Body of pancreas (tissue), 4 donors: ENCODE results near the gene SLC17A2. TPM values are rescaled to one million over a fixed set of nuclear protein-coding genes. Genes with fewer than 3 reads are reported as not detected.

Experiments used
- ATAC-seq: fragments of 150-250 bp; one replicate; pipeline ENCODE4 v1.9.1; 2016
- DNase-seq, 4 donors: peaks; one replicate each; pipeline ENCODE4 v3.0.0-alpha.2; 2019
- H3K27ac ChIP-seq, 4 donors: fragments of 200-600 bp; sonication (generic); 1 replicate in 3 of 4; 2 replicates in 1 of 4; pipeline versions ENCODE4 v1.5.1 to v1.6.1; 2016 to 2019; ENCODE audit warnings: mild to moderate bottlenecking in 1 of 4, mixed read lengths in 1 of 4, moderate library complexity in 1 of 4
- H3K27me3 ChIP-seq, 2 donors: fragments of 200-600 bp; sonication (generic); one replicate each; pipeline ENCODE4 v1.6.0; 2016; ENCODE audit warnings: mild to moderate bottlenecking in 1 of 2
- H3K36me3 ChIP-seq, 2 donors: fragments of 200-600 bp; sonication (generic); replicated peaks in 1 of 2; 2 replicates each; pipeline ENCODE4 v1.5.1; 2016; ENCODE audit warnings: low read depth in 2 of 2; ENCODE audit not compliant: insufficient read depth in 1 of 2
- H3K4me1 ChIP-seq: fragments of 200-600 bp; sonication (generic); one replicate; pipeline ENCODE4 v1.6.0; 2016
- H3K4me3 ChIP-seq, 2 donors: fragments of 200-600 bp; sonication (generic); 1 replicate in 1 of 2; 2 replicates in 1 of 2; pipeline ENCODE4 v1.5.1; 2016 to 2019
- H3K9me3 ChIP-seq, 3 donors: fragments of 200-600 bp; sonication (generic); 1 replicate in 2 of 3; 2 replicates in 1 of 3; pipeline ENCODE4 v1.5.1; 2016
- POLR2A ChIP-seq, 3 donors: fragments of 450-650 bp; IDR thresholded peaks; one replicate each; pipeline ENCODE4 v1.6.1; 2016; ENCODE audit warnings: antibody characterized with exemption in 3 of 3, mild to moderate bottlenecking in 2 of 3
- WGBS, 2 donors: methylation state at CpG; one replicate each; pipeline ENCODE4 v1.1.5; 2017; 5-methylcytosine and 5-hydroxymethylcytosine counted together
- intact Hi-C: fragments of 100-400 bp; cut with DNase I; formaldehyde crosslinking; loops from one replicate; pipeline ENCODE4 v1.15.1; 2023
- total RNA-seq, 2 donors: library from RNA; depleted of rRNA; stranded (reverse); fragments of >200 nt; gene quantifications; one replicate each; pipeline ENCODE4 v1.1.0, GENCODE V29; 2016
- TF ChIP-seq, protein P1 (sequence below), 7 experiments: fragments of 450-650 bp in 4 of 7; fragments of 200-600 bp in 3 of 7; sonication (generic) in 3 of 7; IDR thresholded peaks; one replicate each; pipeline ENCODE4 v1.5.1; 2016 to 2019; ENCODE audit warnings: antibody characterized with exemption in 7 of 7

The SLC17A2 gene
- total RNA-seq, 2 donors from 2014 or later: not detected

DNA sequence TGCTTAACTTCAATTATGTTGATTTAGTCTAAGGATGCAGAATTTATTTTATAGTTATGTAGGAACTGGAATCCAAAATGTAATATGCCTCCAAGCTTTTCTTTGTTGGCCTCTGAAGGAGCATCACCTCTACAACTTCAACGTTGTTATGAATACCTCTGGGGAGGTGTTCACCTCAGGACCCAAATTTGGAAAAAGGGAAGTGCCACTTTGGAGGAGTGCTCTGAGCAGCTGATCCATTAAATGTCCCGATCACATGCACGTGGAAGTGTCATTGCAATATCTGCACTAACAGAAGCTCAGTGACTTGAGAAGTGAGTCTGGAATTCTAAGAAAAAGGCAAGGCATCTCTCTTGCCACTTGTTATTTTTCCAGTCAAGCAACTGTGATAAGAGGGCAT is 34.2 kb downstream of the SLC17A2 start:
- intact Hi-C loops: no loop called here
- Histone ChIP-seq H3K9me3 (no peaks in the 10 kb centered on the region), H3K4me3 (no peak overlapping the region), H3K27me3 (no peaks in the 10 kb centered on the region), H3K36me3 (no peaks in the 10 kb centered on the region), H3K4me1 (peaks cover 18% of the 10 kb centered on the region), H3K27ac (no peak overlapping the region)
- DNase-seq: no peak
- WGBS, 2 donors: 84 to 90% methylated on average over 3 of the region's 3 CpGs
- TF ChIP-seq POLR2A (IDR thresholded peaks at IDR 0.05): no peak
- TF ChIP-seq, protein P1, sequence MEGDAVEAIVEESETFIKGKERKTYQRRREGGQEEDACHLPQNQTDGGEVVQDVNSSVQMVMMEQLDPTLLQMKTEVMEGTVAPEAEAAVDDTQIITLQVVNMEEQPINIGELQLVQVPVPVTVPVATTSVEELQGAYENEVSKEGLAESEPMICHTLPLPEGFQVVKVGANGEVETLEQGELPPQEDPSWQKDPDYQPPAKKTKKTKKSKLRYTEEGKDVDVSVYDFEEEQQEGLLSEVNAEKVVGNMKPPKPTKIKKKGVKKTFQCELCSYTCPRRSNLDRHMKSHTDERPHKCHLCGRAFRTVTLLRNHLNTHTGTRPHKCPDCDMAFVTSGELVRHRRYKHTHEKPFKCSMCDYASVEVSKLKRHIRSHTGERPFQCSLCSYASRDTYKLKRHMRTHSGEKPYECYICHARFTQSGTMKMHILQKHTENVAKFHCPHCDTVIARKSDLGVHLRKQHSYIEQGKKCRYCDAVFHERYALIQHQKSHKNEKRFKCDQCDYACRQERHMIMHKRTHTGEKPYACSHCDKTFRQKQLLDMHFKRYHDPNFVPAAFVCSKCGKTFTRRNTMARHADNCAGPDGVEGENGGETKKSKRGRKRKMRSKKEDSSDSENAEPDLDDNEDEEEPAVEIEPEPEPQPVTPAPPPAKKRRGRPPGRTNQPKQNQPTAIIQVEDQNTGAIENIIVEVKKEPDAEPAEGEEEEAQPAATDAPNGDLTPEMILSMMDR (IDR thresholded peaks at IDR 0.05): no peak
- no peak for ATAC-seq

DNA sequence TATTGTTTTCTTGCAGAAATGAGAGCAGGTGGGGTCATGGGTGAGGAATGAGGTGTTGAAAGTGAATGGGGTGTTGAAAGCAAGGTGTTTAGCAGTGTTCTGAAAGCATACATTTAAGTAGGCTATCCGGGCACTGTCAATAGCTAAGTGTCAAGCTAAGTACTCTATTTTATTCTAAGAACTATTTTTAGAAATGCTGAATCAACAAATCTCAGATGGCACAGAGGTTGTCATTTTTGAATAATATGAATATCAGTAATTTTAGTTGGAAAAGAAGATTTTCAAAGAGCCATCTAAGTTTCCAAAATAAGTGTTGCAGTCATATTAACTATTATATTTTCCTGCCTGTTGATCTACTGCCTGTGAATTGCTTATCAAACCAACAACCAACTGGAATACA is 34.7 kb downstream of the SLC17A2 start:
- DNase-seq: no peak
- Histone ChIP-seq H3K4me1 (peaks cover 17% of the 10 kb centered on the region), H3K4me3 (no peak overlapping the region), H3K27ac (no peak overlapping the region), H3K9me3 (no peaks in the 10 kb centered on the region), H3K36me3 (no peaks in the 10 kb centered on the region), H3K27me3 (no peaks in the 10 kb centered on the region)
- WGBS, 2 donors: 90 to 91% methylated on average over 1 of the region's 1 CpG
- ATAC-seq: no peak
- intact Hi-C loops: no loop called here
- TF ChIP-seq POLR2A (IDR thresholded peaks at IDR 0.05): no peak
- TF ChIP-seq, protein P1 (IDR thresholded peaks at IDR 0.05): no peak

DNA sequence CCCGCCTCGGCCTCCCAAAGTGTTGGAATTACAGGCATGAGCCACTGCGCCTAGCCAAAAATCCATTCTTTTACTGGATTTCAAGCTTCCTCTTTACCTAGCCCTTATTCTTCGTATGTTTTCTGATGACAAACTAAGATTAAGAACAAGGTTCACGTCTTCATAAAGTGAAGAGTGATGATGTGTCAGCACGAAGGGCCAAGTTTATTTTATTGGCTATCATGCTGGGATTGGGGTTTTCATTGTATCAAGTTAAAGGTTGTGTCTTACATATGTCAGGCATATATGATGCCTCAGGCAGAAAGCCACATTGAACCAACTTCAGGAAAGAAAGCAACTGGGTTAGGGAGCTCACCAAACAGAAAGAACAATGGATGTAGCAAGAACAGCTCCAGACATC is 36.7 kb downstream of the SLC17A2 start:
- 81 to 86% methylated on average over 6 of the region's 6 CpGs for WGBS, 2 donors
- H3K27ac ChIP-seq: no peak overlapping the region
- ATAC-seq: no peak
- no peaks in the 10 kb centered on the region for H3K9me3 ChIP-seq
- no peaks in the 10 kb centered on the region for H3K27me3 ChIP-seq
- no peak for TF ChIP-seq POLR2A (IDR thresholded peaks at IDR 0.05)
- TF ChIP-seq, protein P1 (IDR thresholded peaks at IDR 0.05): no peak
- intact Hi-C loops: no loop called here
- H3K4me1 ChIP-seq: no peaks in the 10 kb centered on the region
- no peak overlapping the region for H3K4me3 ChIP-seq
- DNase-seq: no peak
- no peaks in the 10 kb centered on the region for H3K36me3 ChIP-seq

DNA sequence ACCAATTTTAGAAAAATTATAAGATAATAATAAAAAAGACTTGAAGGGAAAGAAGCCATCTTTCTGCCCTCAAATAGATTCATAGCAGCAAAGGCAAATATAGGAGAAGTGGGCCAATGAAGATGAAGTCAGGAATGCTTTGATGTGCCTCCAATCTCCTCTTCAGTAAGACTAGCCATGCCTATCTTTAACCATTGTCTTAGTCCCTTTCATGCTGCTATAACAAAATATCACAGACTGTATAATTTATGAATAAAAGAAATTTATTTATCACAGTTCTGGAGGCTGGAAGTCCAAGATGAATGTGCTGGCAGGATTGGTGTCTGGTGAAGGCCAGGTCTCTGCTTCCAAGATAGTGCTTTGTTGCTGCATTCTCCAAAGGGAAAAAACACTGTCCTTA is 37.6 kb downstream of the SLC17A2 start:
- intact Hi-C loops: no loop called here
- DNase-seq (no peak), ATAC-seq (no peak)
- Histone ChIP-seq H3K4me1 (no peaks in the 10 kb centered on the region), H3K9me3 (no peaks in the 10 kb centered on the region), H3K27ac (no peak overlapping the region), H3K27me3 (no peaks in the 10 kb centered on the region), H3K36me3 (no peaks in the 10 kb centered on the region), H3K4me3 (no peak overlapping the region)
- TF ChIP-seq, protein P1 (IDR thresholded peaks at IDR 0.05): no peak
- TF ChIP-seq POLR2A (IDR thresholded peaks at IDR 0.05): no peak
